Activated CD8-positive, alpha-beta T cell treated with anti-CD3 and anti-CD28 coated beads for 36 hours (primary cell): ENCODE measurements around the gene SIGLEC7. TPM values are rescaled to one million over a fixed set of nuclear protein-coding genes. Genes with fewer than 3 reads are reported as not detected.
"Not testable (repeated sequence)": the region's sequence is repeated elsewhere in the genome, so short reads cannot be mapped to it uniquely, and the experiment has no call there.

Source experiments
- ATAC-seq: fragments of 200-7000 bp; cut with Tn5 transposase; one replicate; pipeline ENCODE4 v1.10.0; 2021; ENCODE audit warnings: mild to moderate bottlenecking, moderate library complexity
- CTCF ChIA-PET: fragments of 350-600 bp; sonication (Branson Sonifier 250); formaldehyde crosslinking; loops from one replicate; lab custom pipeline; 2021; ENCODE audit warnings: antibody characterized with exemption; lab: Charles Lee
- POLR2A ChIA-PET: fragments of 350-600 bp; sonication (Branson Sonifier 250); formaldehyde crosslinking; loops from one replicate; lab custom pipeline; 2021; ENCODE audit warnings: antibody characterized with exemption; lab: Charles Lee
- DNase-seq: peaks from one replicate; pipeline ENCODE4 v3.0.0-alpha.2; 2020
- H3K27ac Mint-ChIP-seq: one replicate; pipeline ENCODE4 v1.8.0; 2021; ENCODE audit warnings: mild to moderate bottlenecking, mixed read lengths
- H3K27me3 Mint-ChIP-seq: one replicate; pipeline ENCODE4 v1.8.0; 2021; ENCODE audit warnings: mixed read lengths
- H3K36me3 Mint-ChIP-seq: one replicate; pipeline ENCODE4 v1.8.0; 2021; ENCODE audit warnings: low read depth, mixed read lengths
- H3K4me1 Mint-ChIP-seq: one replicate; pipeline ENCODE4 v1.8.0; 2021; ENCODE audit warnings: low read depth, mixed read lengths
- H3K4me3 Mint-ChIP-seq: one replicate; pipeline ENCODE4 v1.8.0; 2021; ENCODE audit warnings: mild to moderate bottlenecking, moderate library complexity, mixed read lengths
- H3K9me3 Mint-ChIP-seq: one replicate; pipeline ENCODE4 v1.8.0; 2021; ENCODE audit warnings: mixed read lengths
- CTCF ChIP-seq: fragments of 200-600 bp; IDR thresholded peaks from one replicate; pipeline ENCODE4 v1.8.0; 2022; ENCODE audit warnings: antibody characterized with exemption, mild to moderate bottlenecking
- intact Hi-C: fragments of 100-400 bp; cut with micrococcal nuclease; formaldehyde crosslinking; loops from one replicate; pipeline ENCODE4 v1.10.0; 2022
- total RNA-seq, 2 experiments: library from RNA; stranded (reverse); gene quantifications; one replicate each; pipeline ENCODE4 v1.2.3, GENCODE V29; 2021

SIGLEC7 gene
- total RNA-seq, 2 experiments from 2014 or later, result not detected

- DNase-seq (no peak), ATAC-seq (no peak)
- ChIA-PET POLR2A (no interaction called here), CTCF (interaction anchor here (0.8 to 5.3 kb wide), 7 partner anchors 9 to 297 kb away, joined by 3 to 37 read pairs (median 4); no protein-coding TSS in a partner anchor)
- Mint-ChIP-seq H3K9me3 (no peaks in the 10 kb centered on the region), H3K36me3 (no peaks in the 10 kb centered on the region), H3K4me3 (no peak overlapping the region), H3K4me1 (peaks cover 27% of the 10 kb centered on the region), H3K27me3 (peaks cover 1% of the 10 kb centered on the region), H3K27ac (no peak overlapping the region)
- TF ChIP-seq CTCF, result no peak
- intact Hi-C loops, result no loop called here
Measured at GRCh38 chr19:51168564-51169282, 26.6 kb downstream of the SIGLEC7 start.

- DNase-seq, result peak; percentile 78
- peak; percentile 90 for TF ChIP-seq CTCF
- ATAC-seq, intact Hi-C loops, H3K27ac Mint-ChIP-seq, H3K36me3 Mint-ChIP-seq, POLR2A ChIA-PET, H3K4me3 Mint-ChIP-seq, H3K9me3 Mint-ChIP-seq, H3K27me3 Mint-ChIP-seq: not testable (repeated sequence)
- H3K4me1 Mint-ChIP-seq, result peaks cover 27% of the 10 kb centered on the region
- CTCF ChIA-PET, result interaction anchor here (0.8 to 5.3 kb wide), 6 partner anchors 8 to 298 kb away, joined by 3 to 37 read pairs (median 4); no protein-coding TSS in a partner anchor
Measured at GRCh38 chr19:51169283-51169918, 27.3 kb downstream of the SIGLEC7 start.

- no peaks in the 10 kb centered on the region for H3K9me3 Mint-ChIP-seq
- intact Hi-C loops, result no loop called here
- H3K27ac Mint-ChIP-seq, result no peak overlapping the region
- peaks cover 1% of the 10 kb centered on the region for H3K27me3 Mint-ChIP-seq
- ATAC-seq (no peak), DNase-seq (no peak)
- H3K4me1 Mint-ChIP-seq, result peaks cover 18% of the 10 kb centered on the region
- no peaks in the 10 kb centered on the region for H3K36me3 Mint-ChIP-seq
- H3K4me3 Mint-ChIP-seq, result no peak overlapping the region
- no peak for TF ChIP-seq CTCF
- ChIA-PET CTCF (interaction anchor here (2.4 to 5.3 kb wide), 2 partner anchors 10 to 15 kb away, joined by 7 to 37 read pairs; no protein-coding TSS in a partner anchor), POLR2A (no interaction called here)
Measured at GRCh38 chr19:51172223-51172622, 30.1 kb downstream of the SIGLEC7 start.

DNA sequence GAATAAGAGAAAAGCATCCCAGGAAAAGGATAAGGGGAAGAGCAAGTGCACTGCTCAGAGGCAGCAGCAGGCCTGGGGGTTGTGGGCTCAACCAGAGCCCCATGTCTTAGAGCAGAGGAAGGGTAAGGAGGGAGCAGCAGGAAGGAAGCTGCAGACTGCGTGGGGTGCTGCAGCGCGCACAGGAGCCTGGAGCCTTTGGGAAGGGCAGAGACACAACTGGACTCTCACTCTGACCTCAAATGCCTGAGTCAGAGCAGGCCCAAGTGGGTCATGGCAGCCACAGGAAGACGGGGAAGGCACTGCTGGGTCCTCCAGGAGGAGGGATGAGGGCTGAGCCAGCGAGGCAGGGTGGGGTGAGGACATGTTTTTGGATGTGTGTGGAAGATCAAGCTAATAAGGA is 31.6 kb downstream of the SIGLEC7 start:
- ChIA-PET POLR2A (no interaction called here), CTCF (no interaction called here)
- no peak for DNase-seq
- TF ChIP-seq CTCF, result no peak
- peaks cover 6% of the 10 kb centered on the region for H3K4me1 Mint-ChIP-seq
- no peak for ATAC-seq
- intact Hi-C loops, result no loop called here
- no peaks in the 10 kb centered on the region for H3K9me3 Mint-ChIP-seq
- no peaks in the 10 kb centered on the region for H3K36me3 Mint-ChIP-seq
- peaks cover 1% of the 10 kb centered on the region for H3K27me3 Mint-ChIP-seq
- no peak overlapping the region for H3K4me3 Mint-ChIP-seq
- H3K27ac Mint-ChIP-seq, result no peak overlapping the region

DNA sequence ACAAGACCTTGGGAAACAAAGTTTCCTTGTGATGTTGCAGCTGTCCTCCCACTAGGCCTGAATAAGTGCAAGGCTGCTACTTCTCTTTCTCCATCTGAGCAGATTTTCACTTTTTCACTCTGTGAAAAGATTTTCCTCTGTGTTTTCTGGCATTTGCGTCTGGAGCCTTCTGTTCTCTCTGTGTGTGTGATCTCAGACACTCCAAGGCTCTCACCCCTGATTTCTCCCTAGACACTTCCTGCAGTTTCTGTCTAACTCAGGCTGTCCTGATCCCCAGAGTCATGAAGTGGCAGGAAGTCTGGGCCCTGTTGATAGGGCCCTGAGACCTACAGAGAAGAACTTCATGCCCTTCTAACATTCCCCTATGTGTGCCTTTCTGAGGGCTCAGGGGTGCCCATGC is 37.2 kb downstream of the SIGLEC7 start:
- Mint-ChIP-seq H3K4me1 (no peaks in the 10 kb centered on the region), H3K27me3 (peaks cover 3% of the 10 kb centered on the region), H3K36me3 (no peaks in the 10 kb centered on the region), H3K4me3 (no peak overlapping the region), H3K9me3 (no peaks in the 10 kb centered on the region), H3K27ac (no peak overlapping the region)
- no peak for DNase-seq
- intact Hi-C loops, result no loop called here
- ChIA-PET CTCF (interaction anchor here (0.7 to 4.2 kb wide), 2 partner anchors 11 to 21 kb away, joined by 3 to 16 read pairs; no protein-coding TSS in a partner anchor), POLR2A (interaction anchor here (0.7 kb wide), 1 partner anchor 45 kb away, joined by 3 read pairs; no protein-coding TSS in a partner anchor)
- no peak for TF ChIP-seq CTCF
- ATAC-seq, result no peak
